ENCODE measurements around the gene CSTF3. TPM values are rescaled to one million over a fixed set of nuclear protein-coding genes. Genes with fewer than 3 reads are reported as not detected.

The CSTF3 gene
- total and polyA plus RNA-seq, 2 of the 4 experiments (the other 2 are of a cell fraction), result 14.5 to 23.4 TPM

DNA sequence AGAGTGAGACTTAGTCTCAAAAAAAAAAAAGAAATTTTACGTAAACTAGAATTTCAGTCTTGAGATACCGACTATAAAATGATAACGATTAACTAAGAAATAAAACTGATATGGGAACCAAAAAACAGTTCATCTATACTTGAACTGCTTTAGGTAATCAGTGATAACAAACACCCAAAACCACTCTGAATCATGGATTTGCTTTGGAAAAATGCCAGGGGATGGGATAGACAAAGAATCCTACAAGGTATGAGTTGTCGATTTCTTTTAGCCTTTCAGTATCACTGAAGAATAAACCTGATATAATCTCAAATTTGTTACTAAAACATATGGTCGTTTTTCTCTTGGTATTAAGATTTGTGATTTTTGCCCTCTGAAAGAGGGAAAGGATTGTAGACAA is 13.7 kb downstream of the CSTF3 start:
- no peak overlapping the region for H2BK20ac ChIP-seq (ENCODE audit: low read depth, low read length)
- TF ChIP-seq MXI1 (IDR thresholded peaks at IDR 0.05; ENCODE audit: borderline replicate concordance, low read depth, low read length), result no peak
- no peak for TF ChIP-seq SMC3 (IDR thresholded peaks at IDR 0.05; ENCODE audit: low read depth, low read length)
- no peak overlapping the region for H2AK5ac ChIP-seq (ENCODE audit: low read depth, low read length)
- H3K56ac ChIP-seq (ENCODE audit: extremely low read depth, insufficient read depth, low read length), result no peak overlapping the region
- ChIA-PET CTCF (no interaction called here), POLR2A (ENCODE audit: unreplicated experiment) (interaction anchor here (0.6 kb wide), 1 partner anchor 13 kb away, joined by 3 read pairs; no protein-coding TSS in a partner anchor)
- no peak overlapping the region for H4K91ac ChIP-seq (ENCODE audit: insufficient read depth, low read depth, low read length)
- H3K27ac ChIP-seq (ENCODE audit: insufficient read depth, low read length), result no peak overlapping the region
- DNase-seq (peak; percentile 61), ATAC-seq (ENCODE audit: low read depth) (no peak)
- in situ Hi-C loops (cut with MboI; ENCODE audit: low sequenced_read_pairs) (no loop called here), intact Hi-C loops (cut with micrococcal nuclease) (no loop called here), dilution Hi-C loops (cut with HindIII; ENCODE audit: low sequenced_read_pairs, unreplicated experiment) (no loop called here)
- H3K27me3 ChIP-seq (ENCODE audit: control insufficient read depth, insufficient read depth, low read length), result no peaks in the 10 kb centered on the region
- no peak overlapping the region for H4K8ac ChIP-seq (ENCODE audit: low read depth in 2 of 2, low read length in 2 of 2)
- peaks cover 10 to 68% of the 10 kb centered on the region in 2 experiments; a peak in 2 of 4 replicates for H3K79me1 ChIP-seq (ENCODE audit: low read depth in 1 of 2, low read length in 2 of 2)
- no CpG with 5 or more reads among the region's 5 CpGs for WGBS, 2 experiments (ENCODE audit: extremely low coverage in 2 of 2, insufficient read length in 1 of 2)
- H3K4ac ChIP-seq (ENCODE audit: low read depth, low read length), result no peak overlapping the region
- no peak overlapping the region for H4K5ac ChIP-seq (ENCODE audit: low read depth, low read length)
- H3K4me2 ChIP-seq (ENCODE audit: low read depth, low read length), result no peak overlapping the region
- H3K14ac ChIP-seq (replicated peaks; ENCODE audit: low read depth, low read length), result no peak overlapping the region
- no peak overlapping the region for H2AK9ac ChIP-seq (replicated peaks; ENCODE audit: low read depth, low read length, poor library complexity)
- peaks cover 11% of the 10 kb centered on the region for H3K4me1 ChIP-seq (ENCODE audit: control insufficient read depth, insufficient read depth, low read length)
- H2AFZ ChIP-seq (replicated peaks; ENCODE audit: low read length, poor library complexity), result no peak overlapping the region
- H3K4me3 ChIP-seq (ENCODE audit: insufficient read depth, low read depth, low read length), result no peak overlapping the region
- peaks cover 6% of the 10 kb centered on the region; the same call in 1 of the 2 replicates for H3K36me3 ChIP-seq (ENCODE audit: control insufficient read depth, insufficient read depth, low read length)
- no peak overlapping the region for H2BK5ac ChIP-seq (ENCODE audit: low read depth, low read length, poor library complexity, severe bottlenecking)
- H2BK15ac ChIP-seq (ENCODE audit: low read depth, low read length), result no peak overlapping the region
- H3K23ac ChIP-seq (ENCODE audit: low read depth, low read length), result no peak overlapping the region
- no peak overlapping the region for H3K18ac ChIP-seq (ENCODE audit: low read depth, low read length)
- H3K9me3 ChIP-seq (ENCODE audit: control insufficient read depth, insufficient read depth, low read length), result no peaks in the 10 kb centered on the region
- H2BK120ac ChIP-seq (ENCODE audit: low read depth, low read length), result no peak overlapping the region
- no peak overlapping the region for H3K9ac ChIP-seq (ENCODE audit: low read depth, low read length)
- no TSS peak for BruUV-seq (replicated peaks)
- H4K20me1 ChIP-seq (ENCODE audit: insufficient read depth, low read length), result peaks cover 98% of the 10 kb centered on the region
- H3K9me1 ChIP-seq (ENCODE audit: insufficient read depth, low read length), result peaks cover 11% of the 10 kb centered on the region
